PFSK-1 (cell line): ENCODE measurements around the gene CENPVL3.

ENCODE experiments used
- REST ChIP-seq, 2 experiments: IDR thresholded peaks; 2 replicates each; pipeline versions ENCODE4 v1.6.1 to v1.8.0; 2011 to 2012; ENCODE audit warnings: low read depth in 2 of 2, low read length in 2 of 2, control low read depth in 1 of 2, inconsistent platforms in 1 of 2, mild to moderate bottlenecking in 1 of 2, moderate library complexity in 1 of 2; ENCODE audit not compliant: insufficient read depth in 1 of 2
- SIN3A ChIP-seq: IDR thresholded peaks from 2 replicates; pipeline ENCODE4 v1.6.1; 2012; ENCODE audit warnings: mild to moderate bottlenecking, low read length, moderate library complexity, borderline replicate concordance; ENCODE audit not compliant: insufficient read depth
- TAF1 ChIP-seq: IDR thresholded peaks from 2 replicates; pipeline ENCODE4 v1.6.1; 2012; ENCODE audit warnings: low read length, control low read depth, borderline replicate concordance; ENCODE audit not compliant: insufficient read depth

- TF ChIP-seq TAF1 (no peak), REST (IDR thresholded peaks at IDR 0.05; ENCODE audit: insufficient read depth in 1 of 2, low read depth in 2 of 2, low read length in 2 of 2) (no peak), SIN3A (no peak)
Measured at GRCh38 chrX:51598899-51599298, 19.8 kb downstream of the CENPVL3 start.
